SK-N-SH treated with all-trans-retinoic acid at 6 μM for 48 hours (cell line): Measurements from ENCODE around the gene BPIFB2.

ENCODE experiments used
- ATAC-seq: fragments of 200-7000 bp; cut with Tn5 transposase; 3 replicates; pipeline ENCODE4 v1.9.1; 2020; ENCODE audit warnings: mild to moderate bottlenecking, moderate library complexity
- ARNTL ChIP-seq: fragments of 450-650 bp; formaldehyde crosslinking; IDR thresholded peaks from 2 replicates; pipeline ENCODE4 v1.5.0; 2020; ENCODE audit warnings: low read depth, mild to moderate bottlenecking, moderate library complexity, borderline replicate concordance
- BACH2 ChIP-seq: fragments of 250-450 bp; sonication (Bioruptor Pico); IDR thresholded peaks from 2 replicates; pipeline ENCODE4 v1.9.0; 2021; ENCODE audit warnings: mild to moderate bottlenecking, borderline replicate concordance
- CSDC2 ChIP-seq: fragments of 250-450 bp; sonication (Bioruptor Pico); IDR thresholded peaks from 2 replicates; pipeline ENCODE4 v1.5.0; 2020; ENCODE audit warnings: mild to moderate bottlenecking, moderate library complexity
- ESRRG ChIP-seq: fragments of 250-450 bp; sonication (Bioruptor Pico); IDR thresholded peaks from 2 replicates; pipeline ENCODE4 v1.6.1; 2021; ENCODE audit warnings: mild to moderate bottlenecking
- GLIS3 ChIP-seq: fragments of 250-450 bp; sonication (Bioruptor Pico); IDR thresholded peaks from 2 replicates; pipeline ENCODE4 v1.5.0; 2020; ENCODE audit warnings: mild to moderate bottlenecking, moderate library complexity
- ISL1 ChIP-seq: fragments of 250-450 bp; sonication (Bioruptor Pico); IDR thresholded peaks from 2 replicates; pipeline ENCODE4 v2.1.2; 2022; ENCODE audit warnings: mild to moderate bottlenecking, moderate library complexity
- OSR1 ChIP-seq: fragments of 250-450 bp; sonication (Bioruptor Pico); IDR thresholded peaks from 2 replicates; pipeline ENCODE4 v1.8.0; 2022; ENCODE audit warnings: moderate library complexity, mild to moderate bottlenecking, inconsistent platforms
- PPARA ChIP-seq: fragments of 250-450 bp; sonication (Bioruptor Pico); IDR thresholded peaks from 2 replicates; pipeline ENCODE4 v1.5.0; 2020; ENCODE audit warnings: mild to moderate bottlenecking, borderline replicate concordance
- RARB ChIP-seq: fragments of 250-450 bp; sonication (Bioruptor Pico); IDR thresholded peaks from 2 replicates; pipeline ENCODE4 v1.8.0; 2021; ENCODE audit warnings: mild to moderate bottlenecking, moderate library complexity
- SNAI2 ChIP-seq: fragments of 250-450 bp; sonication (Bioruptor Pico); IDR thresholded peaks from 2 replicates; pipeline ENCODE4 v1.5.0; 2020; ENCODE audit warnings: mild to moderate bottlenecking, moderate library complexity
- TCF4 ChIP-seq: fragments of 250-450 bp; sonication (Bioruptor Pico); IDR thresholded peaks from 2 replicates; pipeline ENCODE4 v1.8.0; 2021; ENCODE audit warnings: mild to moderate bottlenecking, moderate library complexity, borderline replicate concordance
- TOX ChIP-seq: fragments of 250-450 bp; sonication (Bioruptor Pico); IDR thresholded peaks from 2 replicates; pipeline ENCODE4 v1.8.0; 2021; ENCODE audit warnings: mild to moderate bottlenecking, moderate library complexity, borderline replicate concordance
- ZC3H10 ChIP-seq: fragments of 250-450 bp; sonication (Bioruptor Pico); IDR thresholded peaks from 2 replicates; pipeline ENCODE4 v1.5.1; 2021; ENCODE audit warnings: mild to moderate bottlenecking, moderate library complexity
- ZFP3 ChIP-seq: fragments of 250-450 bp; sonication (Bioruptor Pico); IDR thresholded peaks from 2 replicates; pipeline ENCODE4 v1.5.0; 2020; ENCODE audit warnings: mild to moderate bottlenecking, moderate library complexity
- ZFP30 ChIP-seq: fragments of 450-650 bp; formaldehyde crosslinking; IDR thresholded peaks from 2 replicates; pipeline ENCODE4 v1.5.0; 2022; ENCODE audit warnings: mild to moderate bottlenecking, moderate library complexity
- ZNF565 ChIP-seq: fragments of 450-650 bp; formaldehyde crosslinking; conservative IDR thresholded peaks from 2 replicates; pipeline ENCODE4 v1.5.0; 2020; ENCODE audit warnings: low read depth, mild to moderate bottlenecking, moderate library complexity
- ZNF70 ChIP-seq: fragments of 450-650 bp; formaldehyde crosslinking; IDR thresholded peaks from 2 replicates; pipeline ENCODE4 v1.5.0; 2020; ENCODE audit warnings: mild to moderate bottlenecking, moderate library complexity
- ZNF8 ChIP-seq: fragments of 450-650 bp; formaldehyde crosslinking; IDR thresholded peaks from 2 replicates; pipeline ENCODE4 v1.5.0; 2020; ENCODE audit warnings: mild to moderate bottlenecking, moderate library complexity
- TF ChIP-seq, protein P1 (sequence below): fragments of 250-450 bp; sonication (Bioruptor Pico); IDR thresholded peaks from 2 replicates; pipeline ENCODE4 v1.8.0; 2021; ENCODE audit warnings: low read depth, mild to moderate bottlenecking, moderate library complexity, borderline replicate concordance
- TF ChIP-seq, protein P2 (sequence below): fragments of 250-450 bp; sonication (Bioruptor Pico); IDR thresholded peaks from 2 replicates; pipeline ENCODE4 v1.5.1; 2021; ENCODE audit warnings: mild to moderate bottlenecking, moderate library complexity
- TF ChIP-seq, protein P3 (sequence below): fragments of 250-450 bp; sonication (Bioruptor Pico); IDR thresholded peaks from 2 replicates; pipeline ENCODE4 v1.5.0; 2020; ENCODE audit warnings: mild to moderate bottlenecking, moderate library complexity
- TF ChIP-seq, protein P4 (sequence below): fragments of 250-450 bp; sonication (Bioruptor Pico); IDR thresholded peaks from 2 replicates; pipeline ENCODE4 v1.5.1; 2020; ENCODE audit warnings: low read depth, mild to moderate bottlenecking, moderate library complexity
- TF ChIP-seq, protein P5 (sequence below): fragments of 250-450 bp; sonication (Bioruptor Pico); IDR thresholded peaks from 2 replicates; pipeline ENCODE4 v1.8.0; 2020; ENCODE audit warnings: mild to moderate bottlenecking, moderate library complexity, borderline replicate concordance

Gene BPIFB2

DNA sequence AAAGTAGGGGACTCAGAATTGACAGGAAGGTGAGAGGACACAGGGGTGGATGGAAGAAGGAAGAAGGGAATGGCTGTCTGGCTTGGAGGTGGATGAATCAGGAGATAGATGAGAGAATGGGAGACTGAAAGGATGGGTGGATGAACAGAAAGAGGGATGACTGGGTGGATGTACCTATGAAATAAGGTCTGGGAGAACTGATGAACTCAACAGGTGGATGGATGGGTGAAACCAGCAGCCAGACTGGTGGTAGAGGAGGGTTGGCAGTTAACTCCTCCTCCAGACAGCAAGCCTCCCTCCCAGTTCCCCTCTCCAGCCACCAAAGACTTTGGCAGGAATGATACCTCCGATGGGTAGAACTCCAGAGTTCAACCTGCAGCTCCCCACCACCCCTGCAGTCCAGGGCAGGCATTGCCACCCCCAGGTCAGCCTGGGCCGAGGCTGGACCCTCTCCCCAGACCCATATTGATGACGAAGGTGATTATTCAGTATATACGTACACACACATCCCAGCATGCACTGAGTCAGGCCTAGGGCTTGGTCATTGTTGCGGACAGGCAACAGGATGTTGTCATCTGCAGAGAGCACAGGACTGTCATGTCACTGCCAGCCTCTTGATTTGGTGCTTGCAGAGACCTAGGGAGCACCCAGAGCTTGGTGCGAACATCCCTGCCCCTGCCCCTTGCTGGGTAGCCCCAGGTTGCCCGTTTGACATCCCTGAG is 5.3 kb upstream of the BPIFB2 start:
- TF ChIP-seq ISL1 (CRISPR knock-in tag), result no peak
- no peak for TF ChIP-seq ESRRG (CRISPR knock-in tag)
- no peak for TF ChIP-seq ZNF565 (CRISPR knock-in tag)
- TF ChIP-seq TOX (CRISPR knock-in tag), result no peak
- TF ChIP-seq PPARA (CRISPR knock-in tag), result no peak
- TF ChIP-seq ZNF70 (CRISPR knock-in tag), result no peak
- no peak for TF ChIP-seq BACH2 (CRISPR knock-in tag)
- no peak for TF ChIP-seq TCF4 (CRISPR knock-in tag)
- no peak for TF ChIP-seq ZC3H10
- no peak for TF ChIP-seq ZFP30 (CRISPR knock-in tag)
- TF ChIP-seq ZFP3, result no peak
- TF ChIP-seq, protein P1, sequence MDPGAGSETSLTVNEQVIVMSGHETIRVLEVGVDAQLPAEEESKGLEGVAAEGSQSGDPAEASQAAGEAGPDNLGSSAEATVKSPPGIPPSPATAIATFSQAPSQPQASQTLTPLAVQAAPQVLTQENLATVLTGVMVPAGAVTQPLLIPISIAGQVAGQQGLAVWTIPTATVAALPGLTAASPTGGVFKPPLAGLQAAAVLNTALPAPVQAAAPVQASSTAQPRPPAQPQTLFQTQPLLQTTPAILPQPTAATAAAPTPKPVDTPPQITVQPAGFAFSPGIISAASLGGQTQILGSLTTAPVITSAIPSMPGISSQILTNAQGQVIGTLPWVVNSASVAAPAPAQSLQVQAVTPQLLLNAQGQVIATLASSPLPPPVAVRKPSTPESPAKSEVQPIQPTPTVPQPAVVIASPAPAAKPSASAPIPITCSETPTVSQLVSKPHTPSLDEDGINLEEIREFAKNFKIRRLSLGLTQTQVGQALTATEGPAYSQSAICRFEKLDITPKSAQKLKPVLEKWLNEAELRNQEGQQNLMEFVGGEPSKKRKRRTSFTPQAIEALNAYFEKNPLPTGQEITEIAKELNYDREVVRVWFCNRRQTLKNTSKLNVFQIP, result no peak
- no peak for TF ChIP-seq SNAI2
- TF ChIP-seq, protein P2, sequence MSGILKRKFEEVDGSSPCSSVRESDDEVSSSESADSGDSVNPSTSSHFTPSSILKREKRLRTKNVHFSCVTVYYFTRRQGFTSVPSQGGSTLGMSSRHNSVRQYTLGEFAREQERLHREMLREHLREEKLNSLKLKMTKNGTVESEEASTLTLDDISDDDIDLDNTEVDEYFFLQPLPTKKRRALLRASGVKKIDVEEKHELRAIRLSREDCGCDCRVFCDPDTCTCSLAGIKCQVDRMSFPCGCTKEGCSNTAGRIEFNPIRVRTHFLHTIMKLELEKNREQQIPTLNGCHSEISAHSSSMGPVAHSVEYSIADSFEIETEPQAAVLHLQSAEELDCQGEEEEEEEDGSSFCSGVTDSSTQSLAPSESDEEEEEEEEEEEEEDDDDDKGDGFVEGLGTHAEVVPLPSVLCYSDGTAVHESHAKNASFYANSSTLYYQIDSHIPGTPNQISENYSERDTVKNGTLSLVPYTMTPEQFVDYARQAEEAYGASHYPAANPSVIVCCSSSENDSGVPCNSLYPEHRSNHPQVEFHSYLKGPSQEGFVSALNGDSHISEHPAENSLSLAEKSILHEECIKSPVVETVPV (CRISPR knock-in tag), result no peak
- TF ChIP-seq ZNF8 (CRISPR knock-in tag), result no peak
- TF ChIP-seq, protein P3, sequence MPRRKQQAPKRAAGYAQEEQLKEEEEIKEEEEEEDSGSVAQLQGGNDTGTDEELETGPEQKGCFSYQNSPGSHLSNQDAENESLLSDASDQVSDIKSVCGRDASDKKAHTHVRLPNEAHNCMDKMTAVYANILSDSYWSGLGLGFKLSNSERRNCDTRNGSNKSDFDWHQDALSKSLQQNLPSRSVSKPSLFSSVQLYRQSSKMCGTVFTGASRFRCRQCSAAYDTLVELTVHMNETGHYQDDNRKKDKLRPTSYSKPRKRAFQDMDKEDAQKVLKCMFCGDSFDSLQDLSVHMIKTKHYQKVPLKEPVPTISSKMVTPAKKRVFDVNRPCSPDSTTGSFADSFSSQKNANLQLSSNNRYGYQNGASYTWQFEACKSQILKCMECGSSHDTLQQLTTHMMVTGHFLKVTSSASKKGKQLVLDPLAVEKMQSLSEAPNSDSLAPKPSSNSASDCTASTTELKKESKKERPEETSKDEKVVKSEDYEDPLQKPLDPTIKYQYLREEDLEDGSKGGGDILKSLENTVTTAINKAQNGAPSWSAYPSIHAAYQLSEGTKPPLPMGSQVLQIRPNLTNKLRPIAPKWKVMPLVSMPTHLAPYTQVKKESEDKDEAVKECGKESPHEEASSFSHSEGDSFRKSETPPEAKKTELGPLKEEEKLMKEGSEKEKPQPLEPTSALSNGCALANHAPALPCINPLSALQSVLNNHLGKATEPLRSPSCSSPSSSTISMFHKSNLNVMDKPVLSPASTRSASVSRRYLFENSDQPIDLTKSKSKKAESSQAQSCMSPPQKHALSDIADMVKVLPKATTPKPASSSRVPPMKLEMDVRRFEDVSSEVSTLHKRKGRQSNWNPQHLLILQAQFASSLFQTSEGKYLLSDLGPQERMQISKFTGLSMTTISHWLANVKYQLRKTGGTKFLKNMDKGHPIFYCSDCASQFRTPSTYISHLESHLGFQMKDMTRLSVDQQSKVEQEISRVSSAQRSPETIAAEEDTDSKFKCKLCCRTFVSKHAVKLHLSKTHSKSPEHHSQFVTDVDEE, result no peak
- TF ChIP-seq, protein P4, sequence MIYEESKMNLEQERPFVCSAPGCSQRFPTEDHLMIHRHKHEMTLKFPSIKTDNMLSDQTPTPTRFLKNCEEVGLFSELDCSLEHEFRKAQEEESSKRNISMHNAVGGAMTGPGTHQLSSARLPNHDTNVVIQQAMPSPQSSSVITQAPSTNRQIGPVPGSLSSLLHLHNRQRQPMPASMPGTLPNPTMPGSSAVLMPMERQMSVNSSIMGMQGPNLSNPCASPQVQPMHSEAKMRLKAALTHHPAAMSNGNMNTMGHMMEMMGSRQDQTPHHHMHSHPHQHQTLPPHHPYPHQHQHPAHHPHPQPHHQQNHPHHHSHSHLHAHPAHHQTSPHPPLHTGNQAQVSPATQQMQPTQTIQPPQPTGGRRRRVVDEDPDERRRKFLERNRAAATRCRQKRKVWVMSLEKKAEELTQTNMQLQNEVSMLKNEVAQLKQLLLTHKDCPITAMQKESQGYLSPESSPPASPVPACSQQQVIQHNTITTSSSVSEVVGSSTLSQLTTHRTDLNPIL (CRISPR knock-in tag), result no peak
- no peak for TF ChIP-seq RARB
- TF ChIP-seq OSR1 (CRISPR knock-in tag), result no peak
- ATAC-seq, result no peak

DNA sequence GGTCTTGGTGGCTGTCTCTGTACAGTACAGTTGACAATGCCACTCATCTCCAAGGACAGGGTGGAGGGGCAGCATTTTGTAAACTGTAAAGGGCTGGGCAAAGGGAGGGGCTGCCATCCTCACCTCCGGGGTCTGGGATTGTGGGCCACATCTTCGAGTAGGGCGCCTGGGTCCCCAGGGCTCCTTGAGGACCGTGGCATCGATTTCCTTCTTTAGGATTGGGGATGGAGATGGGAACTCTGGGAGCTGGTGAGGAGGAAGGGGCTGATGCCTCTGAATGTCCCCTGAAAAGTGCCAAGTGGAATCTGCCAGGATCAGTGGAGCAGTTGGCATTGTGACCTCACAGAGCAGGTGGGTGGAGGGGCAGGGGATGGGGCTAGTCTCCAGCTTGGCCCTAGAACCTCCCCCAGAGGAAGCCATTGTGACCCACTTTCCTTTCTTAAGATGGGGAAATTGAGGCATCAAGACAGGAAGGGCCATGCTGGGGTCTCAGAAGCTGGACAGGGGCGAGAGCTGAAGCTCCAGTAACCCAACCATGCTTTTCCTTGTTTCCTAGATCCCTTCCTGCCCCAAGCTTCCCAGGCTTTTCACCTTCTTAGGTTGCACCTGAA is 3.3 kb upstream of the BPIFB2 start, which contains the start of gene SUN5:
TSS of gene SUN5 (minus strand) at position 293 of the 611 bp plus-strand sequence. CDS start at position 200, 93 bp downstream.
- no peak for ATAC-seq
- TF ChIP-seq PPARA (CRISPR knock-in tag) (no peak), ZFP3 (no peak), ARNTL (CRISPR knock-in tag) (no peak), ISL1 (CRISPR knock-in tag) (no peak), GLIS3 (CRISPR knock-in tag) (no peak), SNAI2 (no peak), ZNF8 (CRISPR knock-in tag) (no peak), ZNF70 (CRISPR knock-in tag) (no peak), TOX (CRISPR knock-in tag) (no peak), CSDC2 (CRISPR knock-in tag) (no peak), ZNF565 (CRISPR knock-in tag) (no peak), OSR1 (CRISPR knock-in tag) (no peak)
- TF ChIP-seq, protein P3, result no peak
- TF ChIP-seq, protein P5, sequence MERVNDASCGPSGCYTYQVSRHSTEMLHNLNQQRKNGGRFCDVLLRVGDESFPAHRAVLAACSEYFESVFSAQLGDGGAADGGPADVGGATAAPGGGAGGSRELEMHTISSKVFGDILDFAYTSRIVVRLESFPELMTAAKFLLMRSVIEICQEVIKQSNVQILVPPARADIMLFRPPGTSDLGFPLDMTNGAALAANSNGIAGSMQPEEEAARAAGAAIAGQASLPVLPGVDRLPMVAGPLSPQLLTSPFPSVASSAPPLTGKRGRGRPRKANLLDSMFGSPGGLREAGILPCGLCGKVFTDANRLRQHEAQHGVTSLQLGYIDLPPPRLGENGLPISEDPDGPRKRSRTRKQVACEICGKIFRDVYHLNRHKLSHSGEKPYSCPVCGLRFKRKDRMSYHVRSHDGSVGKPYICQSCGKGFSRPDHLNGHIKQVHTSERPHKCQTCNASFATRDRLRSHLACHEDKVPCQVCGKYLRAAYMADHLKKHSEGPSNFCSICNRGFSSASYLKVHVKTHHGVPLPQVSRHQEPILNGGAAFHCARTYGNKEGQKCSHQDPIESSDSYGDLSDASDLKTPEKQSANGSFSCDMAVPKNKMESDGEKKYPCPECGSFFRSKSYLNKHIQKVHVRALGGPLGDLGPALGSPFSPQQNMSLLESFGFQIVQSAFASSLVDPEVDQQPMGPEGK (CRISPR knock-in tag), result no peak
- TF ChIP-seq, protein P4 (CRISPR knock-in tag), result no peak
- TF ChIP-seq, protein P2 (CRISPR knock-in tag), result no peak
